ENCODE measurements around the gene SLC25A39.
"Not testable (repeated sequence)": the region's sequence is repeated elsewhere in the genome, so short reads cannot be mapped to it uniquely, and the experiment has no call there.

SLC25A39 gene

GRCh38 chr17:44353672-44354331 is 29.2 kb upstream of the SLC25A39 start:
- peak; percentile 24 to 86 for DNase-seq

GRCh38 chr17:44352828-44353671 is 28.4 kb upstream of the SLC25A39 start:
- DNase-seq = peak in 1 of 2 experiments; percentile 69

DNA sequence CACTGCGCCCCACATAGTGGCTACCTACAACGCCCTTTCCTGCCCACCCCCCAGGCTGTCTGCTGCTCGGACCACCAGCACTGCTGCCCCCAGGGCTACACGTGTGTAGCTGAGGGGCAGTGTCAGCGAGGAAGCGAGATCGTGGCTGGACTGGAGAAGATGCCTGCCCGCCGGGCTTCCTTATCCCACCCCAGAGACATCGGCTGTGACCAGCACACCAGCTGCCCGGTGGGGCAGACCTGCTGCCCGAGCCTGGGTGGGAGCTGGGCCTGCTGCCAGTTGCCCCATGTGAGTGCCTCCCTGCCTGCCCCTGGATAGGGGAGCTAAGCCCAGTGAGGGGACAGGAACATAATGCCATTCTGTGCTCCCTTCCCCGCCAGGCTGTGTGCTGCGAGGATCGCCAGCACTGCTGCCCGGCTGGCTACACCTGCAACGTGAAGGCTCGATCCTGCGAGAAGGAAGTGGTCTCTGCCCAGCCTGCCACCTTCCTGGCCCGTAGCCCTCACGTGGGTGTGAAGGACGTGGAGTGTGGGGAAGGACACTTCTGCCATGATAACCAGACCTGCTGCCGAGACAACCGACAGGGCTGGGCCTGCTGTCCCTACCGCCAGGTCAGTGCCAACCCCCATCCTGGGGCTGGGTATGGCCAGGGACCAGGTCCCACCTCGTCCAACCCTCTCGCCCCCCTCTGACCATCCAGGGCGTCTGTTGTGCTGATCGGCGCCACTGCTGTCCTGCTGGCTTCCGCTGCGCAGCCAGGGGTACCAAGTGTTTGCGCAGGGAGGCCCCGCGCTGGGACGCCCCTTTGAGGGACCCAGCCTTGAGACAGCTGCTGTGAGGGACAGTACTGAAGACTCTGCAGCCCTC is 27.6 kb upstream of the SLC25A39 start:
- no peak for DNase-seq

GRCh38 chr17:44351464-44351863 is 26.8 kb upstream of the SLC25A39 start:
- no peak for DNase-seq

DNA sequence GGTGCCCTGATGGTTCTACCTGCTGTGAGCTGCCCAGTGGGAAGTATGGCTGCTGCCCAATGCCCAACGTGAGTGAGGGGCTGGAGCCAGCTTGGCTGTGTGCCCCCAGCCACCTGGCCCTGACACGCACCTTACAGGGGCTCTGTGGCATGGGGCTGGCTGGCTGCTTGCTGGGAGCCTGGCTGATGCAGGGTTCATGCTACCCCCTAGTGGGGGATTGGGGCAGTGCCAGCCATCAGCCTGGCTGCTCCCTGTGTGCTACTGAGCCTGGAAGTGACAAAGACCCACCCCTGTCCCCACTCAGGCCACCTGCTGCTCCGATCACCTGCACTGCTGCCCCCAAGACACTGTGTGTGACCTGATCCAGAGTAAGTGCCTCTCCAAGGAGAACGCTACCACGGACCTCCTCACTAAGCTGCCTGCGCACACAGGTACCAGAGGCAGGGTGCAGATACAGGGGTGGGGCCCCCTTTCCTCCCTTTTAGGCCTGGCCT is 26.2 kb upstream of the SLC25A39 start:
- DNase-seq = peak; percentile 28 to 87

DNA sequence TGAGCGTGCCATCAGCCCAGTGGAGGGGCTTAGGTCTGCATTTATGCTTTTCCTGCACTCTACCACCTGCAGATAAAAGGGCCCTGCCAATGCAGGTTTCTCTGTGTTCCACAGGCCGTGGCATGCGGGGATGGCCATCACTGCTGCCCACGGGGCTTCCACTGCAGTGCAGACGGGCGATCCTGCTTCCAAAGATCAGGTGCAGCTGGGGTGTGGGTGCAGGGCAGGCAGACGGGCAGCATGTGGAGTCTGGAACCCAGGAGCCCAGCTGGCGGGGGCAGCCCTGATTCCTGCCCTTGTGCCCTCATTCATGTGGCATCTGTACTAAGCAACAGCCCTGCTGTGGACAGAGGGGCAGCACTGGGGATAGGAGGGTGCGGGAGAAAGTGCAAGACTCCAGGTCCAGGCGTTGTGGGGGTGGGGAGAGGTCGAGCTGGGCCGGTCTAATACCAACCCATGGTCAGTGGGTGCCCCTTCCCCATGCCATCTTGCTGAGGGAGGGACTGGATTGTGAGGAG is 25.0 kb upstream of the SLC25A39 start:
- DNase-seq = no peak

DNA sequence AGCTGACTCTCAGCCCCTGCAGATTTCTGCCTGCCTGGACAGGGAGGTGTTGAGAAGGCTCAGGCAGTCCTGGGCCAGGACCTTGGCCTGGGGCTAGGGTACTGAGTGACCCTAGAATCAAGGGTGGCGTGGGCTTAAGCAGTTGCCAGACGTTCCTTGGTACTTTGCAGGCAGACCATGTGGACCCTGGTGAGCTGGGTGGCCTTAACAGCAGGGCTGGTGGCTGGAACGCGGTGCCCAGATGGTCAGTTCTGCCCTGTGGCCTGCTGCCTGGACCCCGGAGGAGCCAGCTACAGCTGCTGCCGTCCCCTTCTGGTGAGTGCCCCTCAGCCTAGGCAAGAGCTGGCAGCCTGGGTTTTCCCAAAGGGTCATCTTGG is 24.4 kb upstream of the SLC25A39 start:
- DNase-seq = no peak

DNA sequence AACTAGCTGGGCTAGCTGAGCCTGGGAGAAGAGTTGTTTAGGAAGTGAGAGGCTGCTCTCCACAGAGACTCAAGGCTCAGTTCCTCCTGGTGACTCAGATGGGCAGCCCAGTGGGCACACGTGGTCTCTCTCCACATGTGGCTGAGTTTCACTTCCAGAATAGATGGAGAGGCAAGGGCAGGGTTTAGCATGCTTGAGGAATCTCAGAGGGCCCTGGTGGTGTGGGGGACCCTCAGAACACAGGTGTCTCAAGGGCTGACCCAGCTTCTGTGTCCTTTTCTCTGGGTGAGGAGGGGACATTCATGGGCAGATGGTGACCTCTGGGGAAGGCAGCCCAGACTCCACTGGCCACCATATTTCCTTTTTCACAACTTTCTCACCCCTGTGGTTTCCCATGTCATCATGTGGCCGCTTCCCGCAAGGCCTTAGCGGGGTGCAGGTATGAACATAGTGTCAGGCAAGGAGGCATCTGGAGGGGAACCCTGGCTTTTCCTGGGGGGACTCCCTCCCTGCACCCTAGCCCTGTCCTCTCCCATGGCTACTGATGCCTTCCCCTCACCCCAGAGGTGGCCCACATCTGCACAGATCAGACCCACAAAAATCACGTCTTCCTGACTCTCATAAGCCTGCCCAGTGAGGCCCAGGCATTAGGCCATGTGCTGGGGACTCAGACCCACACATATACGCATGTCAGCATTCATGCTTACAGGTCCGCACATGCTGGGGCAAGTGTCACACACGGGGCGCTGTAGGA is 23.8 kb upstream of the SLC25A39 start:
- DNase-seq = no peak

GRCh38 chr17:44347206-44348055 is 22.8 kb upstream of the SLC25A39 start:
- not testable (repeated sequence) for DNase-seq

DNA sequence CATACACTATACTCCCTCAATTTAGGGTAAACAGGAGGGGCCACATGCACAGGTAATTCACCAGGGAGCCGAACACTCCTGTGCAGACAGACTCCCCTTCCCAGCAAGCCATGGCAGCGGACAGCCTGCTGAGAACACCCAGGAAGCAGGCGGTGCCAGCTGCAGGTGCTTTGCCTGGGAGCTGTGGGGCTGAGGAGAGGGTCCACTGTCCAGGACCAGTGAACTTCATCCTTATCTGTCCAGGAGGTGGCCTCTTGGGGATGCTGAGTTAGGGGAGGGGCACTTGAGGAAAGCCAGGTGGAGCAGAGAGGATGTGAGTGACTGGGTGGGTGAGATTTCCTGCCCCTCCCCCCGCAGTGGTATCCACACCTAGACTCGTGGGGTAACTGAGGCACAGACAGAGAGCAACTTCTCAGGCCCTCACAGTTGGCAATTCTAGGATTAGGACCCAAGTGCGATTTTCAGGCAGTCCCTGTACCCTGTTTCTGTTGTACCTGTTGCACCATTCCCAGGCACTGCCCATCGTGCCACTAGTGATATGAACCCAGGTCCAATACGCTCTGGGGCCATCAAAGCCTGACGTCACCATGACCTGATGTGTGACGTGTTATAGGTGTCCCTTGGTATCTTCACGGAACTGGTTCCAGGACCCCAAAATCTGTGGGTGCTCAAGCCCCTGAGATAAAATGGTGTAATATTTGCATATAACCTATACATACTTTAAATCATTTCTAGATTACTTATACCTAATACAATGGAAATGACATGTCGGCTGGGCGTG is 21.6 kb upstream of the SLC25A39 start:
- DNase-seq = no peak

- peak; percentile 72 to 88 for DNase-seq
These were observed 20.9 kb upstream of the SLC25A39 start for GRCh38 chr17:44345454-44346026.

DNA sequence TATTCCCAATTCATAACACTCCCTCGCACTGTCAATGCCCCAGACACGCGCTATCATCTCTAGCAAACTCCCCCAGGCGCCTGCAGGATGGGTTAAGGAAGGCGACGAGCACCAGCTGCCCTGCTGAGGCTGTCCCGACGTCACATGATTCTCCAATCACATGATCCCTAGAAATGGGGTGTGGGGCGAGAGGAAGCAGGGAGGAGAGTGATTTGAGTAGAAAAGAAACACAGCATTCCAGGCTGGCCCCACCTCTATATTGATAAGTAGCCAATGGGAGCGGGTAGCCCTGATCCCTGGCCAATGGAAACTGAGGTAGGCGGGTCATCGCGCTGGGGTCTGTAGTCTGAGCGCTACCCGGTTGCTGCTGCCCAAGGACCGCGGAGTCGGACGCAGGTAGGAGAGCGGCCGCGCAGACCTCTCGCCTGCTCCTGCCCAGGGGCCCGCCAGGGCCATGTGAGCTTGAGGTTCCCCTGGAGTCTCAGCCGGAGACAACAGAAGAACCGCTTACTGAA is 20.4 kb upstream of the SLC25A39 start, which contains the start of gene GRN:
GRN (plus strand) TSS at position 364 of the 515 bp plus-strand sequence. CDS start 3,863 bp downstream, outside the sequence.
- peak; percentile 99 for DNase-seq

GRCh38 chr17:44343510-44344209 is 19.0 kb upstream of the SLC25A39 start:
- no peak for DNase-seq

- DNase-seq = not testable (repeated sequence)
These were observed 15.9 kb upstream of the SLC25A39 start for GRCh38 chr17:44340553-44340952.

DNA sequence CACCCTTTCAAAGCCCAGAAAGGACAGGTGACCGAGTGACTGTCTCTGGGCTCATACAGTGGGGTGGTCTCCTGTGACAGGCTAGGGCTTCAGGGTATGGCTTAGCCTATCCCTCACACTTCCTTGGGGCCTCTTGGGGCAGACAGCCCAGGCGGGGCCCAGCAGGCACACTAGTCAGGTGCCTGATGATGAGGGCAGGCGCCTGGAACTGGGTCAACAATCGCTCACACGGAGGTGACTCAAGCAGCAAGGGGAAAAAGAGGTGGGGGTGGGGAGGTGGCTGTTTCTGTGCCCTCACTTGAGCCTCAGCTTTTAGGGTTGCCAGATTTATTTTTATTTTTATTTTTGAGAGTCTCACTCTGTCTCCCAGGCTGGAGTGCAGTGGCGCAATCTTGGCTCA is 14.1 kb upstream of the SLC25A39 start:
- no peak for DNase-seq

DNA sequence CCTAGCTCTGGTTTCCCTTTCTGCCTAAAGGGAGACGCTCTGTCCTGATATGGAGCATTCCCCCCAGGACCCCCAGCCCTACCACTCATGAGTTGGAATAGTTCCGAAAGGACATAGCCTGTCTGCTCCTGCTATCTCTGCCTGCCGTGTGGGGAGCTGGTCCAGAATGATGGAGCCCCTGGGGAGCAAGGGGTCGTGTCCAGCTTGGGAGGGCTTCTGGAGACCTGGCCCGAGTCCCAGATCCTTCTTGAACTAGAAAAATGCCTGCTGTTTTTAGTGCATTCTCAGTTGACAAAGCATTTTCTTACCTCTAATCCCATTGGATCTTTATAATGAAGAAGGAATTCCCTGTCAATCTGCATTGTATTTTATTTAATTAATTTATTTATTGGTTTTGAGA is 11.3 kb upstream of the SLC25A39 start:
- no peak for DNase-seq

DNA sequence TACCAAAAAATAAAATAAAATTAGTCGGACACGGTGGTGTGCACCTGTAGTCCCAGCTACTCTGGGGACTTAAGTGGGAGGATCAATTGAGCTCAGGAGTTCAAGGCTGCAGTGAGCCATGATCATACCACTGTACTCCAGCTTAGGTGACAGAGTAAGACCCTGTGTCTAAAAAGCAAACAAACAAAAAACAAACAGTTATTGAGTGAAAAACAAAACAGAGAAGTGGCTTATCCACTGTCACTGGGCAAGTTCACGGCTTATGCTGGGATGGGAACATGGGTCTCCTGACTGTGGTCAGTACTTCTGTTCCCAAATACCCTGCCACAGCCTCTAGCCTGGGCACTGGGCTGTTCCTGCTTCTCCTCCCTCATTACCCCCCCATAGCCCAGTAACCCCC is 10.9 kb upstream of the SLC25A39 start:
- DNase-seq = no peak

DNA sequence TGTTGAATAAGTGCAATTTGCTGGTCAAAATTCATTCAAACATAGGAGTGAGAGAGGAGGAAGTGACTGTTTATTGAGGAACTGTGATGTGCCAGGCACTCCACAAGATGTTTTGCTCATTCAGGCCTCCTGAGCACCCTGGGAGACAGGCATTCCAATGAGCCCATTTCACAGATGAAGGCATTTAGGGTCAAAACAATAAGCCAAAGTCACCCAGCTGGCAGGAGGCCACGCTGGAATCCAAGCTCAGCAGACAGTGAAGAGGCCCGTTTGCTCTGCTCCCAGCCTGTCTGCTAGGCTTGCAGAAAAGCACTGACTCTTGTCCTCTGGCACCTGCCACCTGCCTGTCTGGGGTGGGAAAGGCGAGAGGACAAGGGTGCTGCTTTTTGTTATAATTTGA is 10.1 kb upstream of the SLC25A39 start:
- peak in 1 of 2 experiments; percentile 30 for DNase-seq

DNA sequence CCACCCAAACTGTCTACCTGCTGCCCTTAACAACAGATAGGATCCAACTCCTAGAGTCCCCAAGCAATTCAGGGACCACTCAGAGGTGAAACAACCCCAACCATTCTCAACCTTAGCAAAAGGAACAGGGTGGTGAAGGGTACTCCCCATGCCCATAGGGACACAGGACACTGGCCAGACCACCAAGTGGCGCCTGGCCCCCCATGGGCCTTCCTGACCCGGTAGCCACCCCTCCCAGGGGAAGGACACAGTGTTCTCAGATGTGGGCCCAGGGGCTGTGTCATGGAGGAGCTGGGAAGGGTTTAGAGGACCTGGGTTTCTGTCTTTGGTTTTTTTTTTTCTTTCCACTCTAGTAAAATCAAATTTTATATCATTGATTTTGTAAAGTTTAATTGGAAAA is 9.7 kb upstream of the SLC25A39 start:
- DNase-seq = no peak
